Mesendoderm (in vitro differentiated cells): ENCODE data around the gene AOPEP.

ENCODE experiments used
- DNase-seq: peaks from one replicate; pipeline ENCODE4 v3.0.0; 2013
- H2AK5ac ChIP-seq: 2 replicates; pipeline ENCODE4 v1.6.1; 2013; ENCODE audit warnings: low read length, inconsistent platforms
- H2BK120ac ChIP-seq: 2 replicates; pipeline ENCODE4 v1.6.1; 2013; ENCODE audit warnings: low read depth, mild to moderate bottlenecking, low read length, moderate library complexity, mixed read lengths
- H2BK15ac ChIP-seq: replicated peaks from 2 replicates; pipeline ENCODE4 v1.6.1; 2013; ENCODE audit warnings: low read depth, mild to moderate bottlenecking, moderate library complexity
- H2BK5ac ChIP-seq: 2 replicates; pipeline ENCODE4 v1.6.1; 2013; ENCODE audit warnings: low read length, inconsistent platforms
- H3K18ac ChIP-seq: 2 replicates; pipeline ENCODE4 v1.6.1; 2013; ENCODE audit warnings: mild to moderate bottlenecking, low read length, mixed read lengths
- H3K23ac ChIP-seq: one replicate; pipeline ENCODE4 v1.6.1; 2013; ENCODE audit warnings: low read length
- H3K27ac ChIP-seq: 2 replicates; pipeline ENCODE4 v1.5.1; 2013; ENCODE audit warnings: low read depth, mild to moderate bottlenecking, inconsistent platforms, low read length, moderate library complexity
- H3K27me3 ChIP-seq: 2 replicates; pipeline ENCODE4 v1.6.1; 2013; ENCODE audit warnings: low read length, control low read depth, mild to moderate bottlenecking, inconsistent platforms; ENCODE audit not compliant: insufficient read depth, poor library complexity
- H3K36me3 ChIP-seq: 2 replicates; pipeline ENCODE4 v1.6.1; 2013; ENCODE audit warnings: low read length, inconsistent platforms; ENCODE audit not compliant: control insufficient read depth, insufficient read depth
- H3K4ac ChIP-seq: one replicate; pipeline ENCODE4 v1.6.1; 2013; ENCODE audit warnings: low read depth, mild to moderate bottlenecking, low read length, moderate library complexity
- H3K4me1 ChIP-seq: 2 replicates; pipeline ENCODE4 v1.6.1; 2013; ENCODE audit warnings: low read depth, low read length, inconsistent platforms; ENCODE audit not compliant: control insufficient read depth
- H3K4me2 ChIP-seq: 2 replicates; pipeline ENCODE4 v1.6.1; 2013; ENCODE audit warnings: low read length
- H3K4me3 ChIP-seq: 2 replicates; pipeline ENCODE4 v1.5.1; 2013; ENCODE audit warnings: mild to moderate bottlenecking, low read length
- H3K56ac ChIP-seq: one replicate; pipeline ENCODE4 v1.6.1; 2013; ENCODE audit warnings: low read length
- H3K79me1 ChIP-seq: 2 replicates; pipeline ENCODE4 v1.6.1; 2013; ENCODE audit warnings: low read length, inconsistent platforms
- H3K79me2 ChIP-seq: 2 replicates; pipeline ENCODE4 v1.6.1; 2013; ENCODE audit warnings: mild to moderate bottlenecking, low read length; ENCODE audit not compliant: control insufficient read depth, insufficient read depth
- H3K9ac ChIP-seq: 2 replicates; pipeline ENCODE4 v1.6.1; 2013; ENCODE audit warnings: low read length, inconsistent platforms
- H4K5ac ChIP-seq: one replicate; pipeline ENCODE4 v1.6.1; 2013; ENCODE audit warnings: low read length
- H4K8ac ChIP-seq: one replicate; pipeline ENCODE4 v1.6.1; 2013; ENCODE audit warnings: low read depth, mild to moderate bottlenecking, control low read depth, low read length, moderate library complexity
- WGBS: extraction: QIAGEN DNeasy Blood & Tissue Kit; methylation state at CpG from one replicate; pipeline ENCODE4 v1.1.7; 2013; ENCODE audit warnings: low lambda C conversion rate, missing lambda C conversion rate; ENCODE audit not compliant: insufficient coverage; ENCODE audit errors: extremely low coverage; 5-methylcytosine and 5-hydroxymethylcytosine counted together

The AOPEP gene

GRCh38 chr9:94758880-94759279, 32.4 kb downstream of the AOPEP start:
- Histone ChIP-seq H3K4ac (no peak overlapping the region), H3K18ac (no peak overlapping the region), H3K56ac (no peak overlapping the region), H3K4me2 (no peak overlapping the region), H2BK15ac (no peak overlapping the region), H2BK120ac (no peak overlapping the region), H3K27me3 (no peaks in the 10 kb centered on the region), H3K4me1 (peaks cover 8% of the 10 kb centered on the region), H3K9ac (no peak overlapping the region), H3K36me3 (no peaks in the 10 kb centered on the region), H4K8ac (no peak overlapping the region), H3K79me1 (peaks cover 1% of the 10 kb centered on the region), H4K5ac (no peak overlapping the region), H3K27ac (no peak overlapping the region), H3K79me2 (no peaks in the 10 kb centered on the region), H3K23ac (no peak overlapping the region), H2BK5ac (no peak overlapping the region), H2AK5ac (no peak overlapping the region), H3K4me3 (no peak overlapping the region)
- no peak for DNase-seq
- no CpG with 5 or more reads among the region's 1 CpG for WGBS

GRCh38 chr9:94760010-94760409, 33.5 kb downstream of the AOPEP start:
- Histone ChIP-seq H4K8ac (no peak overlapping the region), H3K4me1 (peaks cover 8% of the 10 kb centered on the region), H3K36me3 (no peaks in the 10 kb centered on the region), H2BK120ac (no peak overlapping the region), H3K23ac (no peak overlapping the region), H3K27me3 (no peaks in the 10 kb centered on the region), H3K18ac (no peak overlapping the region), H3K4me2 (no peak overlapping the region), H3K79me2 (no peaks in the 10 kb centered on the region), H3K56ac (no peak overlapping the region), H2BK5ac (no peak overlapping the region), H4K5ac (no peak overlapping the region), H3K4ac (no peak overlapping the region), H3K27ac (no peak overlapping the region), H2AK5ac (no peak overlapping the region), H3K79me1 (peaks cover 1% of the 10 kb centered on the region), H3K9ac (no peak overlapping the region), H3K4me3 (no peak overlapping the region), H2BK15ac (no peak overlapping the region)
- no peak for DNase-seq
- WGBS = no CpG with 5 or more reads among the region's 7 CpGs

- H3K27me3 ChIP-seq = no peaks in the 10 kb centered on the region
- no peak overlapping the region for H3K4me2 ChIP-seq
- peaks cover 8% of the 10 kb centered on the region for H3K4me1 ChIP-seq
- H3K36me3 ChIP-seq = no peaks in the 10 kb centered on the region
- no peak overlapping the region for H3K9ac ChIP-seq
- H3K23ac ChIP-seq = no peak overlapping the region
- H4K5ac ChIP-seq = no peak overlapping the region
- no peak overlapping the region for H3K4ac ChIP-seq
- DNase-seq = no peak
- H3K79me2 ChIP-seq = no peaks in the 10 kb centered on the region
- WGBS = no CpG with 5 or more reads among the region's 5 CpGs
- H3K4me3 ChIP-seq = no peak overlapping the region
- no peak overlapping the region for H4K8ac ChIP-seq
- H3K56ac ChIP-seq = no peak overlapping the region
- H3K27ac ChIP-seq = no peak overlapping the region
- H2BK15ac ChIP-seq = no peak overlapping the region
- H2BK120ac ChIP-seq = no peak overlapping the region
- H2AK5ac ChIP-seq = no peak overlapping the region
- H3K79me1 ChIP-seq = peaks cover 1% of the 10 kb centered on the region
- H2BK5ac ChIP-seq = no peak overlapping the region
- no peak overlapping the region for H3K18ac ChIP-seq
Observed at GRCh38 chr9:94760660-94761059, 34.2 kb downstream of the AOPEP start.

GRCh38 chr9:94761481-94761880, 35.0 kb downstream of the AOPEP start:
- no peaks in the 10 kb centered on the region for H3K79me2 ChIP-seq
- no peak overlapping the region for H3K4me2 ChIP-seq
- H3K4ac ChIP-seq = no peak overlapping the region
- no peak for DNase-seq
- no peaks in the 10 kb centered on the region for H3K27me3 ChIP-seq
- H3K23ac ChIP-seq = no peak overlapping the region
- no peak overlapping the region for H3K18ac ChIP-seq
- H3K9ac ChIP-seq = no peak overlapping the region
- H2BK5ac ChIP-seq = no peak overlapping the region
- no peak overlapping the region for H2BK15ac ChIP-seq
- H2BK120ac ChIP-seq = no peak overlapping the region
- H3K79me1 ChIP-seq = peaks cover 1% of the 10 kb centered on the region
- H4K8ac ChIP-seq = no peak overlapping the region
- no peak overlapping the region for H2AK5ac ChIP-seq
- no peak overlapping the region for H3K27ac ChIP-seq
- H3K36me3 ChIP-seq = no peaks in the 10 kb centered on the region
- H3K56ac ChIP-seq = no peak overlapping the region
- WGBS = no CpG with 5 or more reads among the region's 4 CpGs
- peaks cover 7% of the 10 kb centered on the region for H3K4me1 ChIP-seq
- no peak overlapping the region for H4K5ac ChIP-seq
- no peak overlapping the region for H3K4me3 ChIP-seq

DNA sequence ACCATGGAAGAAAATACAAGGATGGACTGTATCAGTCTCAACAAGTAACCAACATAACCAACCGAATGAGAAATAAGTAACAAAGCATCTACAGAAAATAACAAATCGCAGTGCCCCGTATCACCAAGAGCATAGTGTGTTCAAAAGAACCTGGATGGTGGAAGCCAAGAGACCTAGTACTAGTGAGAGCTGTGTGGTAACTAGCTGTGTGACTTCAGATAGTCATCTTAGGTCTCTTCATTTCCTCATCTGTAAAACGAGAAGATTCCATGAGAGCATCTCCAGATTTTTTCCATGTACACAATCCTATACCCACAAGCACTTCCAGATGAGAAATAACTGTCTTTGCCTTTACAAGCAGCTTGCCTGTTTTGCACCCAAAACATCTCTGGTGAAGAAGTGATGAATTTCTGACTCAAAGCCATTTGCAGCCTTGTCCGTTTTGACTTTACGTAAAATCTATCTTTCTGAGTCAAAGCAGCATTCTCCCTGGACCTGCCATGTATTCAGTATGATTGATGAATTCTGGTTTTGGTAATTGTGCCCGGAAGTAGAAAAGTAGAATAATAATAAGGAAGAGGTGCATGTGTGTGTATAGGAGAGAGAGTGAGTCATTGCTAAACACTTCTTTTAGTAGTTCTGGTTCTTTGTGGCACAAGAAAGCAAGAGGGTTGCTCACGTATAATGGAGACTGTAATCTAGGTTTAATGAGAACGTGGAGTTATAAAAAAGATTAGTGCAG, 41.0 kb downstream of the AOPEP start:
- H3K36me3 ChIP-seq = no peaks in the 10 kb centered on the region
- H3K79me1 ChIP-seq = no peaks in the 10 kb centered on the region
- no peaks in the 10 kb centered on the region for H3K79me2 ChIP-seq
- H3K4ac ChIP-seq = no peak overlapping the region
- H2BK5ac ChIP-seq = no peak overlapping the region
- peaks cover 2% of the 10 kb centered on the region for H3K4me1 ChIP-seq
- no peaks in the 10 kb centered on the region for H3K27me3 ChIP-seq
- no peak overlapping the region for H4K5ac ChIP-seq
- H3K56ac ChIP-seq = no peak overlapping the region
- no peak overlapping the region for H3K9ac ChIP-seq
- no peak for DNase-seq
- WGBS = 100% methylated on average over 1 of the region's 9 CpGs
- H3K27ac ChIP-seq = no peak overlapping the region
- H2AK5ac ChIP-seq = no peak overlapping the region
- H3K4me2 ChIP-seq = no peak overlapping the region
- H3K18ac ChIP-seq = no peak overlapping the region
- H2BK15ac ChIP-seq = no peak overlapping the region
- H2BK120ac ChIP-seq = no peak overlapping the region
- H3K23ac ChIP-seq = no peak overlapping the region
- H3K4me3 ChIP-seq = no peak overlapping the region
- H4K8ac ChIP-seq = no peak overlapping the region

DNA sequence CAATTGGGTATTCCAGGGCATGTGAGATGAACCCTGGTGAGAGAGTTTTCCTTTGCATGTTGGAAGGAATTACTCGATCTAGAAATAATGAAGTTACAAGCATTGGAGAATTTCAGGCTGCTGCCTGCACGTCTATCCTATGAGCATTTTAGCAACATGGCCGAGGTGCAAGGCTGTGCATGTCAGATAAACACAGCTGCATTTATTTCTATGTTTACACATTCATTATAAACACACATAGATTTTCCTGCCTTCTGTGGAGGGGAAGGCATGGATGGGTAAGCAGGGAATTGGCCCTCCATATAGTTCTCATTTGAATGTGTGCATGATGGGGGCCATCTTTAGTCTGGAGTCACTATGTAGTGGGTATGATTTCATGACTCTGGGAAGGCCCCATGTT, 42.3 kb downstream of the AOPEP start:
- no peak overlapping the region for H3K4me2 ChIP-seq
- H3K27ac ChIP-seq = no peak overlapping the region
- H4K8ac ChIP-seq = no peak overlapping the region
- peaks cover 2% of the 10 kb centered on the region for H3K4me1 ChIP-seq
- no peaks in the 10 kb centered on the region for H3K79me2 ChIP-seq
- H3K79me1 ChIP-seq = no peaks in the 10 kb centered on the region
- H3K4me3 ChIP-seq = no peak overlapping the region
- WGBS = no CpG with 5 or more reads among the region's 3 CpGs
- no peak overlapping the region for H3K9ac ChIP-seq
- no peaks in the 10 kb centered on the region for H3K27me3 ChIP-seq
- H3K23ac ChIP-seq = no peak overlapping the region
- H2BK15ac ChIP-seq = no peak overlapping the region
- H2BK5ac ChIP-seq = no peak overlapping the region
- H2BK120ac ChIP-seq = no peak overlapping the region
- H2AK5ac ChIP-seq = no peak overlapping the region
- no peak overlapping the region for H3K56ac ChIP-seq
- DNase-seq = no peak
- H3K36me3 ChIP-seq = no peaks in the 10 kb centered on the region
- H4K5ac ChIP-seq = no peak overlapping the region
- H3K18ac ChIP-seq = no peak overlapping the region
- H3K4ac ChIP-seq = no peak overlapping the region
